Measurements from ENCODE around the gene HEG1. TPM values are rescaled to one million over a fixed set of nuclear protein-coding genes. Genes with fewer than 3 reads are reported as not detected.

Gene HEG1
- total RNA-seq, 1 donor from 2014 or later: 14.4 TPM

GRCh38 chr3:125013095-125013494, 42.7 kb downstream of the HEG1 start:
- Mint-ChIP-seq H3K4me1 (no peaks in the 10 kb centered on the region), H3K9me3 (no peaks in the 10 kb centered on the region), H3K27me3 (ENCODE audit: low read depth) (no peaks in the 10 kb centered on the region), H3K27ac (no peak overlapping the region), H3K36me3 (peaks cover 9% of the 10 kb centered on the region), H3K4me3 (no peak overlapping the region)
- TF ChIP-seq CTCF (IDR thresholded peaks at IDR 0.05; ENCODE audit: unreplicated experiment): no peak
- DNase-seq (ENCODE audit: low spot score in 2 of 2, unreplicated experiment in 2 of 2): no peak

- DNase-seq (ENCODE audit: low spot score in 2 of 2, unreplicated experiment in 2 of 2): no peak
- no peak overlapping the region for H3K27ac Mint-ChIP-seq
- no peak overlapping the region for H3K4me3 Mint-ChIP-seq
- H3K36me3 Mint-ChIP-seq: peaks cover 9% of the 10 kb centered on the region
- H3K9me3 Mint-ChIP-seq: no peaks in the 10 kb centered on the region
- H3K27me3 Mint-ChIP-seq (ENCODE audit: low read depth): no peaks in the 10 kb centered on the region
- TF ChIP-seq CTCF (IDR thresholded peaks at IDR 0.05; ENCODE audit: unreplicated experiment): no peak
- H3K4me1 Mint-ChIP-seq: no peaks in the 10 kb centered on the region
Measured at GRCh38 chr3:125011941-125012340, 43.9 kb downstream of the HEG1 start.

- Mint-ChIP-seq H3K4me1 (peaks cover 5% of the 10 kb centered on the region), H3K27ac (no peak overlapping the region), H3K27me3 (ENCODE audit: low read depth) (no peaks in the 10 kb centered on the region), H3K36me3 (peaks cover 9% of the 10 kb centered on the region), H3K4me3 (no peak overlapping the region), H3K9me3 (no peaks in the 10 kb centered on the region)
- TF ChIP-seq CTCF (IDR thresholded peaks at IDR 0.05; ENCODE audit: unreplicated experiment): no peak
- no peak for DNase-seq (ENCODE audit: low spot score in 2 of 2, unreplicated experiment in 2 of 2)
Measured at GRCh38 chr3:125010393-125010792, 45.4 kb downstream of the HEG1 start.

- DNase-seq (ENCODE audit: low spot score in 2 of 2, unreplicated experiment in 2 of 2): no peak
- Mint-ChIP-seq H3K27ac (no peak overlapping the region), H3K36me3 (peaks cover 5% of the 10 kb centered on the region), H3K9me3 (no peaks in the 10 kb centered on the region), H3K4me3 (no peak overlapping the region), H3K4me1 (peaks cover 7% of the 10 kb centered on the region), H3K27me3 (ENCODE audit: low read depth) (no peaks in the 10 kb centered on the region)
- no peak for TF ChIP-seq CTCF (IDR thresholded peaks at IDR 0.05; ENCODE audit: unreplicated experiment)
Measured at GRCh38 chr3:125008766-125009165, 47.0 kb downstream of the HEG1 start.

- Mint-ChIP-seq H3K4me3 (no peak overlapping the region), H3K27ac (no peak overlapping the region), H3K4me1 (peaks cover 18% of the 10 kb centered on the region), H3K36me3 (no peaks in the 10 kb centered on the region), H3K9me3 (no peaks in the 10 kb centered on the region), H3K27me3 (ENCODE audit: low read depth) (no peaks in the 10 kb centered on the region)
- no peak for DNase-seq (ENCODE audit: low spot score in 2 of 2, unreplicated experiment in 2 of 2)
- TF ChIP-seq CTCF (IDR thresholded peaks at IDR 0.05; ENCODE audit: unreplicated experiment): no peak
Measured at GRCh38 chr3:125006291-125006731, 49.5 kb downstream of the HEG1 start.

- no peak for TF ChIP-seq CTCF (IDR thresholded peaks at IDR 0.05; ENCODE audit: unreplicated experiment)
- no peak for DNase-seq (ENCODE audit: low spot score in 2 of 2, unreplicated experiment in 2 of 2)
- no peaks in the 10 kb centered on the region for H3K9me3 Mint-ChIP-seq
- H3K4me1 Mint-ChIP-seq: peaks cover 18% of the 10 kb centered on the region
- no peak overlapping the region for H3K27ac Mint-ChIP-seq
- H3K4me3 Mint-ChIP-seq: no peak overlapping the region
- H3K27me3 Mint-ChIP-seq (ENCODE audit: low read depth): no peaks in the 10 kb centered on the region
- no peaks in the 10 kb centered on the region for H3K36me3 Mint-ChIP-seq
Measured at GRCh38 chr3:125005676-125006075, 50.1 kb downstream of the HEG1 start.
